T-helper 2 cell (primary cell): ENCODE measurements around the gene KRT36.

Experiments used
- DNase-seq, 5 experiments: peaks; one replicate each; pipeline versions ENCODE4 v3.0.0 to v3.0.0-alpha.2; 2012 to 2022

KRT36 gene

GRCh38 chr17:41500131-41500911, 10.6 kb upstream of the KRT36 start:
- DNase-seq, result no peak

DNA sequence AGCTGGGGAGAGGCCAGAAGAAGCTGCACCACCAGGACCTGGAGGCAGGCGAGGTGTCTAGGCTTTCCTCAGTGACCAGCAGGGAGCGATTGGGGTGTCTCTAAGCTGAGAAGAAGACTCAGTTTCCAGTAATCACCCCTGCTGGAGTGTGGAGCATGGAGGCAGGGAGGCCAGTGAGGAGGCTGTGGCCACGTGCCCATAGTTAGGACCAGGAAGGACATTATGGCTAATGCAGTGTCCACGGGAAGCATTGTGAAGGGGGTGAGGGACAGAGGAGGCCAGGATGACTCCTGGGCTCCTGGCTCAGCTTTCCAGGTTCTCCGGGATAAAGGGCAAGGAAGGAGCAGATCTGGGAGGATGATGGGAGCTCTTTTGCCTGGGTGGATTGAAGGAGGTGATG, 10.0 kb upstream of the KRT36 start:
- DNase-seq, result no peak

DNA sequence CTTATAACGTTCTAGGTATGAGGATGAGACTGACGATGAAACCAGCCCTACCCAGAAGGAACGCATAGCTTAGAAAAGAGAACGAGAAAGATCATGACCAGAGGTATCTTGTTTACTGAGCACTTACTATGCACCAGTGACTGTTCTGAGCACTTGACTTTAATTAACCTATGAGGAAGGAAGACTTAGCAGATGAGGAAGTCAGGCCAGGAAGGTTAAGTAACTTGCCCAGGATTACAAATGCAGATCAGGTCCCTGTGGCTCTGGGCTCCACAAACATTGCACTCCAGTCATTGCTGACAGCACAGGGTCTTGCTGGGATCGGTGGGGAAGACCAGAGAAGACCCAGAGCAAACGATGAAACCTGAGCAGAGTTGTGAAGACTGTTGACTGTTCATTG, 8.6 kb upstream of the KRT36 start:
- DNase-seq, result no peak

DNA sequence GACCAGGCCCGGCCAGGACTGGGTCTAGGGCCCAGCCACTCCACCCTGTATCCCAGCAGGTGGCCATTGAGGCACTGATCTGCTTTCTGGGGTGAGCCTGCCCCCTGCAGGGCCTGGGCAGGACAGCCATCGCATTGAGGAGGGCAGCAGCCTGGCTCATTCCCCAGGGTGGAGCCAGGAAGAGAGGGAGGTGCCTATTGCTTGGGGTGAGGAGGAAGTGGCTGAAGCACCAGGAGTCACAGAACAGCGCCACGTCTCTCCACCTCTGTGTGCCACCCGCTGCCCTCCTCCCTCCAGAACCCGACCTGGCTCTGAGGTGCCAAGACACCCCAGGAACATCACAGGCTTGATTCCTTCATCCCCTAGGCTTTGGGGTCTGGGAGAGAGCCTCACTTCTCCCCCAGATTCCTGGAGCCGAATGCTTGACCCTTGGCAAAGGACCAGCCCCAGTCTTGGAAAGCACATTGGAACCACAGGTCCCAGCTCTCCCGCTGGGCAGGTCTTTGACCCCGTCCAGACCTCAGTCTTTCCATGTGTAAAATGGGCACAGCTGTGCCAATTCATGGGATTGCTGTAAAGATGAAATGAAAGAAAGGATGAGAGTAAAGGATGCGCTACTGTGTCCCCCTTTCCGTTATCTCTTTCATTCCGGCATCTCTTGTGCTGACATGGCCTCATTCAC, 7.2 kb upstream of the KRT36 start:
- peak in 4 of 5 experiments; percentile 3 to 76 (median 34) for DNase-seq

DNA sequence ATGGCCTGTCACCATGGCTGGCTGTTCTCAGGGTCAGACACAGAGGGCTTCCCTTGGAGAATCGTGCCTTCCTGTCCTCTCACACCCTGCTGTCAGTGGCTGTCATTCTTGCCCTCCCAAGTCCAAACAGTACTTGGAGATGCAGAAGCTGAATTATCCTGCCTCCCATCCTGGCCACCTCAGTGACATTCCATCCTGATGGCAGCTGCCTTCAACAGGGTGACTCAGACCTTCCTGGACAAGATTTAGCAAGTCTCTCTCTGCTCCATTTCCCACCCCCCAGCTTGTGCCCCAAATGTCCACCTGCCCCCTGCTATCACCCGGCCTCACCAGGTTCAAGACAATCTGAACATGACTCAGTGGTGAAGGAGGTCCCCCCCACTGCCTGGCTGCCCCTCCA, 4.8 kb upstream of the KRT36 start:
- no peak for DNase-seq

DNA sequence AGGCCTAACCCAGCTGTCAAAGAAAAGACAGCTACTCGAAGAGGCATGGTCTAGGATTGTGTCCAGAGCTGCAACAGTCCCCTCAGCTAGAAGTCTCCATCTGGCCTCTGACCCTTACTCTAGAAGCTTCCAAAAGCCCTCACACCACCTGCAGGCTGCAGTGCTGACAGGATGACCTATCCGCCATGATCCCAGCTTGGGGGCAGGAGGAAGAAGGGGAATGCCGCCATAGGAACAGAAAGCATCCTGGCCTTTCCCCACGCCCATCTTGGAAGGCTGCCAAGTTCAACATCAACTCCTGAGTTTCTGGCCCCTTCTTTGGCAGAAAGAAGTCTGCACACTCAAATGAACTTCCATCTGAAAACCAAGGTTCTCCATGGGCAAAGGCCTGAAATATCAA, 3.1 kb upstream of the KRT36 start:
- DNase-seq, result no peak

GRCh38 chr17:41492351-41492750, 2.6 kb upstream of the KRT36 start:
- no peak for DNase-seq

GRCh38 chr17:41491476-41491875, 1.8 kb upstream of the KRT36 start:
- no peak for DNase-seq

GRCh38 chr17:41490000-41490990, 585 bp upstream of the KRT36 start:
- DNase-seq, result no peak

- DNase-seq, result peak in 1 of 5 experiments; percentile 16
These were observed 2.7 kb downstream of the KRT36 start for GRCh38 chr17:41486809-41487530.

- no peak for DNase-seq
These were observed 3.4 kb downstream of the KRT36 start for GRCh38 chr17:41486316-41486715.

DNA sequence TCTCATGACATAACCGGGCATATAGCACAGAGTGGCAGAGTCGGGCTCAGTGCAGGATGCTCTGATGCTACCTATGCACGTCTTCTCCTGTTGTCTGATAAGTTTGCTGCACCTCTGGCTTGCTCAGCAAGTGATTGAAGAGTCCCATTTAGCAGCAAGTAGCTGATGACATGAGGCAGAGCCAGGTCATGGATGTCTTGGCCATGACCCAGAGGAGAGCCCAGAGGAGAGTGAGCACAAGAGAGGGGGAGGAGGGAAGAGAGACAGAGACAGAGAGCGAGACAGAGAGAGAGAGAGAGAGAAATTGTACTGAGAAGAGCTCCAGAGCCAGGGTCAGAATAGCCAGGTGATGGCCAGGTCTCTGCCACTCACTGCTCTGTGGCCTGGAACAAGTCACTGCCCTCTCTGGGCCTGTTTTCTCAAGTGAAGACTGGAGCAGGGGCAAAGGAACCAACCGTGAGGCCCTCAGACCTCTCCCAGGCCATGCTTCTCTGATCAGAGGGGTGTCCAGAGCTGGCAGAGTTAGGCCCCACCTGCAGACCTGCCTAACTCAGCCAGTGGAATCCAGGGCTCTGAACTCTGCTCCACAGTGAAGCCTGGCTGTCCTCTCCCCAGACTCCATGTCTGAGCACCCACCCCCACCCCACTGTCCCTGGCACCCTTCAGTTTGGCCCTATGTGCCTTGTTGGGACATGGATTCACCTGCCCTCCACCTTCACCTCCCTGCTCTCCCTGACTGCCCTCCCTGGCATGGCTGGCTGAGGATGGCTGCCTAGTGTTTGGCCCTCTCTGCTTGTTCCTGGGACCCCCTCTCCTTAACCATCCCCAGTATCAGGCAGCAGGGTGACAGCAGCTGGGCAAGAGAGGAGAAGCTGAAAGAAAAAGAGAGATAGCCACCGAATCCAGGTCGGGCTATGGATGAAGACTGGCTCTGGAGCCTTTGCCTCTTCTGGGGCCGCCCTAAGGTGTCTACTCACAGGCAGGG, 4.5 kb downstream of the KRT36 start:
- DNase-seq, result no peak

- DNase-seq, result no peak
These were observed 5.5 kb downstream of the KRT36 start for GRCh38 chr17:41483991-41484826.

DNA sequence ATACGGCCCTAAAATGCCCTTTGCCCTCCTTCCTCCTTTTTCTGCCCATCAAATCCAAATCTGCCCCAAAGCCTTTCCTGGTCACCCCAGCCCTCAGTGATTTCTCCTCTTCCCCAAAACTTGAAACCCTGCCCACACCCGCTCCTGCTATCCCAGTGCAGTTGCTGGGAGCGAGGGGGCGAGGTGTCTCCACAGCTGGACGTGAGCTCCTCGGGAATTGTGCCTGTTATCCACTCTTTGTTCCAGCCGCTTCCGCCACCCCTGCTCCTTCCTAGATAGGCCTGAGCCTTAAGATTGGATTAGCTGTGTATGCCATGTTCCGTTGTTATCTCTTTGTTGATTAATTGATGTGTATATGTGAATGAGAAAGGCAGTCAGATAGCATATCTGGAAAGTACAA, 6.2 kb downstream of the KRT36 start:
- DNase-seq, result no peak

DNA sequence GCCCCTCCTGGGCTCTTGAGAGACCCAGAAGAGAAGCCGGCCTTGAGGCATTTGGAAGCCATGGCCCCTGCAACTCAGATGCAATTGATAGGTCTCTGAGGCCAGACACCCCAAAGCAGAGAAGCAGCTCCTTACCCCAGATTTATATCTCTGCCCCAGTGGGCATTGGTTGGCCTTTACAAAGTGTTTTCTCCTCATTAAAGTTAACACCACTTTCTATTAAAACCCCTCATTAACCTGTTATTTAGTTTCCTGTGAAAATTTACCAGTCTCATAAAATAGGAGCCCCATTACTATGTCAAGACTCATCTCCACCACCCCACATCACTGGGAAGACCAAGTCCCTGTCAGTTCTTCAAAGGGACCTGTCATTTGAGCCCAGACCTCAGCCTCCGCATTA, 8.7 kb downstream of the KRT36 start, which contains the start of gene KRT35:
KRT35 (minus strand) TSS at position 116 of the 400 bp plus-strand sequence; CDS start at position 62, 54 bp downstream.
- DNase-seq, result no peak

DNA sequence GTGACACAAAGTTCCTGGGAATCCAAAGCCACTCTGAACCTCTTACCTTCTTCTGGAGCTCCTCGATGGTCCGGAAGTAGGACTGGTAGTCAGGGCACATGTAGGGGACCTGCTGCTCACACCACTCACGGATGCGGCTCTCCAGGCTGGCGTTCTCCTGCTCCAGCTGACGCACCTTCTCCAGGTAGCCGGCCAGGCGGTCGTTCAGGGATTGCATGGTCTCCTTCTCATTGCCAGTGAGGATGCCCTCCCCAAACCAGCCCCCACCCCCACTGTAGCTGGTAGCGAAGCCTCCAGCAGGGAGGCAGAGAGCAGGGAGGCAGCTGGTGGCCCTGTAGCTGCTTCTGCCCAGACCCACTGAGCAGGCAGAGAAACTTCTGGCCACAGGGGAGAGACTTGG, 9.1 kb downstream of the KRT36 start:
- DNase-seq, result no peak

DNA sequence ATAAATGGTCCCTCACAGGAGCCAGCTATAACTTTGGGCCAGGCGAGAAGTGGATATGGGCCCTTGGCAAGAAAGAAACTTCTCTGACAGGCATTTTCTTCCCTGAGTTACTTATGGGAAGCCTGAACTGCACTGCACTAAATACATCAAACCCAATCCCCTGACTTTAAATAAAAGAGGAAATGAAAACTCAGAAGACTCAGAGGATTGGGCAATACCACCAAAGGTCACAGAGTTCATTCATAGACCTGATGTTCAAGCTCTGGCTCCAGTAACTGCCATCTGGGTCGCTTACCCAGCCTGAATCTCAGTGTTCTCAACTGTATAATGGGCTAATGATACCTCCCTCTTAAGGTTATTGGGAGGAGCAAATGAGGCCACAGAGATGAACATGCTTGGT, 9.6 kb downstream of the KRT36 start:
- no peak for DNase-seq

DNA sequence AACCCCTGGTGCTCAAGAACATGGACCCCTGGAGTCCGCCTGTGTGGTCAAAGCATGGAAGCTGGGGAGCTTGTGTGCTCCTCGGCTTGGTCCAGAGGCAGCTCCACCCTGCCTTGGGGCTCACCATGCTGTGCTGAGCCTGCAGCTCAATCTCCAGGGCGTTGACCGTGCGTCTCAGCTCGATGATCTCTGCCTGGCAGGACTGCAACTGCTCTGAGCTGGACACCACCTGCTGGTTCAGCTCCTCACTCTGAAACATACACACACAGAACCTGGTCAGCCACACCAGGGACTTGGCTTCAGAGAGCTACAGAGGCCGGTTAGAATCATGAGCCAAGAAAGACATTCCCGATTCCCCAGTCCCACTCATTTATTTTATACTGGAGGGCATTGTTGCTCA, 11.5 kb downstream of the KRT36 start:
- no peak for DNase-seq

DNA sequence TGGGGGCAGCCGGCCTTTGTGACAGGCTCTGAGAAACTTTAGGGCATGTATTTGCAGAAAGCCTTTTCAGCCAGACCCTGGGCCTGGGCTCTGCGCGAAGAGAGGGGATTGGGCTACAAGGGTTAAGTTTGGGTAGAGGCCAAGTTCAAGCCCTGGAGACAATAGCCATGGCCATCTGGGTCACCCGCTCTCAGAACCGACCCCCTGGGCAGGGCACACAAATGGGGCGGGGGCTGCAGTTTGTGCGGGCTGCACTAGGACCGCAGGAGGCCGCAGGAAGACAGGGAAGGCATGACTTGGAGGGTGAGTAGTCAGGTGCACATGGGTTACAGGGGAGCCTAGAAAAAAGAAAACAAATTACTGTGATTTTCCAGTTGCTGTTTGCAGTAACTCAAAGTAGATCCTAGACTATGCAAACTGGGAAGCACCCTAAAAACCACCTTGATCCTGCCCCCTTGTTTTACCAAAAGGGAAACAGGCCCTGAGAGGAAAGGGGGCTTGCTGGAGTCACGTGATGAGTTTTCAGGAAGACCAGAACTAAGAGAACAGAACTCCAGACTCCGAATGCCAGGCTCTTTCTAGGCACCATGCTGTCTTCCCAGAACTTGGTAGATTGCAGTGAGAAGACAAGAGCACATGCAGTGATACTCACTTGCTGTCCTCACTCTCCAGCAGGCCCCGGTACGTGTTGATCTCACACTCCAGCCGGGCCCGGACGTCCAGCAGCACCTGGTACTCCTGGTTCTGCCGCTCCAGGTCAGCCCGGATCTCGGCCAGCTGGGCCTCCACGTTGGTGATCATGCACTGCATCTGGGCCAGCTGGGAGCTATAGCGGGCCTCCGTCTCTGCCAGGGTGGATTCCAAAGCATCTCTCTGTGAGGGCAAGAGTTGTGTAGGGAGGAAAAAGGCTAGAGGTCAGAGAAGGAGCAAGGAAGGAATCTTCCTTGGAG, 12.6 kb downstream of the KRT36 start:
- DNase-seq, result no peak
